Activated CD8-positive, alpha-beta T cell treated with anti-CD3 and anti-CD28 coated beads for 36 hours (primary cell): ENCODE data around the gene ZNF236. TPM values are rescaled to one million over a fixed set of nuclear protein-coding genes. Genes with fewer than 3 reads are reported as not detected.
"Not testable (repeated sequence)": the region's sequence is repeated elsewhere in the genome, so short reads cannot be mapped to it uniquely, and the experiment has no call there.

Source experiments
- ATAC-seq: fragments of 200-7000 bp; cut with Tn5 transposase; one replicate; pipeline ENCODE4 v1.10.0; 2021; ENCODE audit warnings: mild to moderate bottlenecking, moderate library complexity
- CTCF ChIA-PET: fragments of 350-600 bp; sonication (Branson Sonifier 250); formaldehyde crosslinking; loops from one replicate; lab custom pipeline; 2021; ENCODE audit warnings: antibody characterized with exemption; lab: Charles Lee
- POLR2A ChIA-PET: fragments of 350-600 bp; sonication (Branson Sonifier 250); formaldehyde crosslinking; loops from one replicate; lab custom pipeline; 2021; ENCODE audit warnings: antibody characterized with exemption; lab: Charles Lee
- DNase-seq: peaks from one replicate; pipeline ENCODE4 v3.0.0-alpha.2; 2020
- H3K27ac Mint-ChIP-seq: one replicate; pipeline ENCODE4 v1.8.0; 2021; ENCODE audit warnings: mild to moderate bottlenecking, mixed read lengths
- H3K27me3 Mint-ChIP-seq: one replicate; pipeline ENCODE4 v1.8.0; 2021; ENCODE audit warnings: mixed read lengths
- H3K36me3 Mint-ChIP-seq: one replicate; pipeline ENCODE4 v1.8.0; 2021; ENCODE audit warnings: low read depth, mixed read lengths
- H3K4me1 Mint-ChIP-seq: one replicate; pipeline ENCODE4 v1.8.0; 2021; ENCODE audit warnings: low read depth, mixed read lengths
- H3K4me3 Mint-ChIP-seq: one replicate; pipeline ENCODE4 v1.8.0; 2021; ENCODE audit warnings: mild to moderate bottlenecking, moderate library complexity, mixed read lengths
- H3K9me3 Mint-ChIP-seq: one replicate; pipeline ENCODE4 v1.8.0; 2021; ENCODE audit warnings: mixed read lengths
- CTCF ChIP-seq: fragments of 200-600 bp; IDR thresholded peaks from one replicate; pipeline ENCODE4 v1.8.0; 2022; ENCODE audit warnings: antibody characterized with exemption, mild to moderate bottlenecking
- intact Hi-C: fragments of 100-400 bp; cut with micrococcal nuclease; formaldehyde crosslinking; loops from one replicate; pipeline ENCODE4 v1.10.0; 2022
- total RNA-seq, 2 experiments: library from RNA; stranded (reverse); gene quantifications; one replicate each; pipeline ENCODE4 v1.2.3, GENCODE V29; 2021

ZNF236 gene
- total RNA-seq, 2 experiments from 2014 or later, result 12.7 to 15.2 TPM

- TF ChIP-seq CTCF, result no peak
- Mint-ChIP-seq H3K4me3 (no peak overlapping the region), H3K9me3 (no peaks in the 10 kb centered on the region), H3K36me3 (peaks cover 15% of the 10 kb centered on the region), H3K4me1 (no peaks in the 10 kb centered on the region), H3K27me3 (no peaks in the 10 kb centered on the region), H3K27ac (no peak overlapping the region)
- CTCF ChIA-PET, result interaction anchor here (0.7 to 1.0 kb wide), 2 partner anchors 9 to 46 kb away, joined by 3 read pairs; no protein-coding TSS in a partner anchor
- POLR2A ChIA-PET, result no interaction called here
- ATAC-seq, result no peak
- no peak for DNase-seq
- intact Hi-C loops, result no loop called here
Observed at GRCh38 chr18:76936877-76937276, 114.5 kb downstream of the ZNF236 start.

- ChIA-PET CTCF (interaction anchor here (1.0 kb wide), 1 partner anchor 8 kb away, joined by 3 read pairs; no protein-coding TSS in a partner anchor), POLR2A (no interaction called here)
- Mint-ChIP-seq H3K9me3 (no peaks in the 10 kb centered on the region), H3K36me3 (peaks cover 15% of the 10 kb centered on the region), H3K27ac (no peak overlapping the region), H3K27me3 (no peaks in the 10 kb centered on the region), H3K4me3 (no peak overlapping the region), H3K4me1 (no peaks in the 10 kb centered on the region)
- ATAC-seq, result no peak
- no peak for DNase-seq
- intact Hi-C loops, result no loop called here
- TF ChIP-seq CTCF, result no peak
Observed at GRCh38 chr18:76937597-76937996, 115.2 kb downstream of the ZNF236 start.

GRCh38 chr18:76938619-76939018, 116.3 kb downstream of the ZNF236 start:
- intact Hi-C loops, result no loop called here
- DNase-seq, result no peak
- CTCF ChIA-PET, result interaction anchor here (1.1 kb wide), 1 partner anchor 45 kb away, joined by 4 read pairs; no protein-coding TSS in a partner anchor
- no peaks in the 10 kb centered on the region for H3K9me3 Mint-ChIP-seq
- no peak overlapping the region for H3K4me3 Mint-ChIP-seq
- ATAC-seq, result no peak
- no peaks in the 10 kb centered on the region for H3K27me3 Mint-ChIP-seq
- POLR2A ChIA-PET, result no interaction called here
- TF ChIP-seq CTCF, result no peak
- H3K27ac Mint-ChIP-seq, result no peak overlapping the region
- peaks cover 13% of the 10 kb centered on the region for H3K36me3 Mint-ChIP-seq
- no peaks in the 10 kb centered on the region for H3K4me1 Mint-ChIP-seq

- H3K27ac Mint-ChIP-seq, result no peak overlapping the region
- intact Hi-C loops, result no loop called here
- no peaks in the 10 kb centered on the region for H3K9me3 Mint-ChIP-seq
- ATAC-seq (no peak), DNase-seq (no peak)
- no peak for TF ChIP-seq CTCF
- POLR2A ChIA-PET, result no interaction called here
- no peaks in the 10 kb centered on the region for H3K4me1 Mint-ChIP-seq
- no peak overlapping the region for H3K4me3 Mint-ChIP-seq
- CTCF ChIA-PET, result interaction anchor here (1.0 kb wide), 1 partner anchor 42 kb away, joined by 4 read pairs; no protein-coding TSS in a partner anchor
- no peaks in the 10 kb centered on the region for H3K27me3 Mint-ChIP-seq
- H3K36me3 Mint-ChIP-seq, result peaks cover 20% of the 10 kb centered on the region
Observed at GRCh38 chr18:76941284-76941683, 118.9 kb downstream of the ZNF236 start.

GRCh38 chr18:76943542-76944339, 121.4 kb downstream of the ZNF236 start:
- intact Hi-C loops, result no loop called here
- Mint-ChIP-seq H3K27ac (no peak overlapping the region), H3K4me1 (peaks cover 14% of the 10 kb centered on the region), H3K36me3 (peaks cover 30% of the 10 kb centered on the region), H3K4me3 (no peak overlapping the region), H3K9me3 (no peaks in the 10 kb centered on the region), H3K27me3 (no peaks in the 10 kb centered on the region)
- no peak for TF ChIP-seq CTCF
- POLR2A ChIA-PET, result interaction anchor here (0.8 kb wide), 1 partner anchor 10 kb away, joined by 3 read pairs; no protein-coding TSS in a partner anchor
- ATAC-seq (no peak), DNase-seq (no peak)
- CTCF ChIA-PET, result interaction anchor here (1.0 to 1.4 kb wide), 3 partner anchors 15 to 141 kb away, joined by 3 read pairs; no protein-coding TSS in a partner anchor

GRCh38 chr18:76944346-76944745, 122.0 kb downstream of the ZNF236 start:
- H3K4me3 Mint-ChIP-seq, ATAC-seq: not testable (repeated sequence)
- CTCF ChIA-PET, result interaction anchor here (1.0 to 1.4 kb wide), 4 partner anchors 15 to 141 kb away, joined by 3 to 5 read pairs (median 3); no protein-coding TSS in a partner anchor

More at GRCh38 chr18:76944346-76944745, 122.0 kb downstream of the ZNF236 start:
- peaks cover 14% of the 10 kb centered on the region for H3K4me1 Mint-ChIP-seq
- H3K9me3 Mint-ChIP-seq, DNase-seq, H3K27ac Mint-ChIP-seq, H3K27me3 Mint-ChIP-seq, intact Hi-C loops: not testable (repeated sequence)
- POLR2A ChIA-PET, result interaction anchor here (0.8 kb wide), 1 partner anchor 11 kb away, joined by 3 read pairs; no protein-coding TSS in a partner anchor
- peaks cover 31% of the 10 kb centered on the region for H3K36me3 Mint-ChIP-seq
